H9 (cell line): ENCODE measurements around the gene CAMK2N2. TPM values are rescaled to one million over a fixed set of nuclear protein-coding genes. Genes with fewer than 3 reads are reported as not detected.

Experiments used
- DNase-seq: peaks from one replicate; pipeline ENCODE4 v3.0.0-alpha.2; 2017
- H2AFZ ChIP-seq: one replicate; pipeline ENCODE4 v1.6.1; 2013; ENCODE audit warnings: mild to moderate bottlenecking, low read length, control low read depth, moderate library complexity
- H2AK5ac ChIP-seq: 2 replicates; pipeline ENCODE4 v1.6.1; 2013; ENCODE audit warnings: low read length, control low read depth, mixed read lengths; ENCODE audit not compliant: insufficient read length
- H2BK120ac ChIP-seq: one replicate; pipeline ENCODE4 v1.6.1; 2013; ENCODE audit warnings: low read depth, mild to moderate bottlenecking, low read length, control low read depth, inconsistent platforms; ENCODE audit not compliant: poor library complexity, severe bottlenecking
- H2BK12ac ChIP-seq: 2 replicates; pipeline ENCODE4 v1.6.1; 2013; ENCODE audit warnings: low read length, control low read depth, mixed read lengths, low read depth; ENCODE audit not compliant: insufficient read length
- H2BK15ac ChIP-seq: 2 replicates; pipeline ENCODE4 v1.6.1; 2013; ENCODE audit warnings: low read depth, low read length, control low read depth
- H2BK20ac ChIP-seq: one replicate; pipeline ENCODE4 v1.6.1; 2013; ENCODE audit warnings: low read depth, mild to moderate bottlenecking, low read length, control low read depth, inconsistent platforms; ENCODE audit not compliant: poor library complexity, severe bottlenecking
- H2BK5ac ChIP-seq: 2 replicates; pipeline ENCODE4 v1.6.1; 2013; ENCODE audit warnings: low read length, control low read depth, mixed read lengths; ENCODE audit not compliant: insufficient read length
- H3K14ac ChIP-seq: 2 replicates; pipeline ENCODE4 v1.6.1; 2013; ENCODE audit warnings: low read length, control low read depth; ENCODE audit not compliant: insufficient read depth
- H3K18ac ChIP-seq: 2 replicates; pipeline ENCODE4 v1.6.1; 2013; ENCODE audit warnings: low read depth, mild to moderate bottlenecking, mixed read lengths, low read length, control low read depth; ENCODE audit not compliant: insufficient read length
- H3K23ac ChIP-seq: 2 replicates; pipeline ENCODE4 v1.6.1; 2013; ENCODE audit warnings: low read length, control low read depth, mixed read lengths, low read depth; ENCODE audit not compliant: insufficient read length
- H3K23me2 ChIP-seq: 2 replicates; pipeline ENCODE4 v1.6.1; 2013; ENCODE audit warnings: low read depth, mild to moderate bottlenecking, mixed read lengths, low read length, control low read depth; ENCODE audit not compliant: insufficient read length, poor library complexity, severe bottlenecking
- H3K27ac ChIP-seq: 2 replicates; pipeline ENCODE4 v1.5.1; 2013; ENCODE audit warnings: low read length, control low read depth, mixed read lengths, low read depth; ENCODE audit not compliant: insufficient read length
- H3K27me3 ChIP-seq: 2 replicates; pipeline ENCODE4 v1.6.1; 2013; ENCODE audit warnings: low read length, control low read depth, inconsistent platforms; ENCODE audit not compliant: insufficient read depth
- H3K4ac ChIP-seq: 2 replicates; pipeline ENCODE4 v1.6.1; 2013; ENCODE audit warnings: low read depth, mild to moderate bottlenecking, control low read depth, inconsistent platforms, low read length, moderate library complexity
- H3K4me1 ChIP-seq: 2 replicates; pipeline ENCODE4 v1.6.1; 2013; ENCODE audit warnings: low read length, control low read depth, inconsistent platforms; ENCODE audit not compliant: insufficient read depth
- H3K4me2 ChIP-seq: 2 replicates; pipeline ENCODE4 v1.6.1; 2013; ENCODE audit warnings: low read length, control low read depth, mixed read lengths; ENCODE audit not compliant: insufficient read length, insufficient read depth
- H3K56ac ChIP-seq: 2 replicates; pipeline ENCODE4 v1.6.1; 2013; ENCODE audit warnings: low read depth, mild to moderate bottlenecking, mixed read lengths, low read length, control low read depth; ENCODE audit not compliant: insufficient read length
- H3K79me1 ChIP-seq: 2 replicates; pipeline ENCODE4 v1.6.1; 2013; ENCODE audit warnings: low read depth, mild to moderate bottlenecking, moderate library complexity, low read length, control low read depth, inconsistent platforms; ENCODE audit not compliant: insufficient read depth, poor library complexity, severe bottlenecking
- H3K79me2 ChIP-seq: 2 replicates; pipeline ENCODE4 v1.6.1; 2013; ENCODE audit warnings: low read length, control low read depth, inconsistent platforms; ENCODE audit not compliant: insufficient read depth
- H3K9ac ChIP-seq: 2 replicates; pipeline ENCODE4 v1.6.1; 2013; ENCODE audit warnings: low read length, control low read depth, mixed read lengths; ENCODE audit not compliant: insufficient read length; ENCODE audit errors: extremely low read depth
- H3K9me3 ChIP-seq: one replicate; pipeline ENCODE4 v1.6.1; 2013; ENCODE audit warnings: low read depth, low read length, inconsistent platforms; ENCODE audit not compliant: control insufficient read depth
- H3T11ph ChIP-seq: one replicate; pipeline ENCODE4 v1.6.1; 2013; ENCODE audit warnings: mild to moderate bottlenecking, low read length, control low read depth, inconsistent platforms
- H4K20me1 ChIP-seq: one replicate; pipeline ENCODE4 v1.6.1; 2013; ENCODE audit not compliant: control insufficient read depth, insufficient read length, insufficient read depth
- H4K5ac ChIP-seq: 2 replicates; pipeline ENCODE4 v1.6.1; 2013; ENCODE audit warnings: low read depth, mild to moderate bottlenecking, mixed read lengths, low read length, control low read depth; ENCODE audit not compliant: insufficient read length
- H4K8ac ChIP-seq: replicated peaks from 2 replicates; pipeline ENCODE4 v1.6.1; 2013; ENCODE audit warnings: low read length, control low read depth, mixed read lengths, low read depth; ENCODE audit not compliant: insufficient read length
- H4K91ac ChIP-seq: 2 replicates; pipeline ENCODE4 v1.6.1; 2013; ENCODE audit warnings: low read depth, mild to moderate bottlenecking, moderate library complexity, mixed read lengths, low read length, control low read depth; ENCODE audit not compliant: insufficient read length
- H3K27ac Mint-ChIP-seq, 3 experiments: 2 replicates in 2 of 3; 3 replicates in 1 of 3; pipeline ENCODE4 v1.8.0; 2020 to 2021; ENCODE audit warnings: mixed read lengths in 3 of 3, mild to moderate bottlenecking in 1 of 3, moderate library complexity in 1 of 3
- H3K27me3 Mint-ChIP-seq: 2 replicates; pipeline ENCODE4 v1.8.0; 2021; ENCODE audit warnings: low read depth, mild to moderate bottlenecking, moderate library complexity, mixed read lengths
- H3K36me3 Mint-ChIP-seq, 3 experiments: 2 replicates in 2 of 3; 3 replicates in 1 of 3; pipeline ENCODE4 v1.8.0; 2020 to 2021; ENCODE audit warnings: low read depth in 3 of 3, mixed read lengths in 3 of 3; ENCODE audit not compliant: insufficient read depth in 1 of 3
- H3K4me1 Mint-ChIP-seq, 2 experiments: 2 replicates each; pipeline ENCODE4 v1.8.0; 2020; ENCODE audit warnings: mixed read lengths in 2 of 2
- H3K4me3 Mint-ChIP-seq, 2 experiments: 2 replicates in 1 of 2; 3 replicates in 1 of 2; pipeline ENCODE4 v1.8.0; 2020 to 2021; ENCODE audit warnings: mild to moderate bottlenecking in 2 of 2, mixed read lengths in 2 of 2, moderate library complexity in 1 of 2
- H3K9me3 Mint-ChIP-seq, 2 experiments: 2 replicates in 1 of 2; 3 replicates in 1 of 2; pipeline ENCODE4 v1.8.0; 2020; ENCODE audit warnings: mild to moderate bottlenecking in 2 of 2, mixed read lengths in 2 of 2, moderate library complexity in 1 of 2
- WGBS: extraction: QIAGEN DNeasy Blood & Tissue Kit; methylation state at CpG from one replicate; pipeline ENCODE4 v1.1.7; 2013; ENCODE audit warnings: missing lambda C conversion rate, low lambda C conversion rate, mixed read lengths; ENCODE audit not compliant: insufficient read length; ENCODE audit errors: extremely low coverage; 5-methylcytosine and 5-hydroxymethylcytosine counted together
- total RNA-seq: library from RNA; stranded (reverse); gene quantifications from 2 replicates; pipeline ENCODE4 v1.2.1, GENCODE V29; 2021
- TF ChIP-seq, protein P1 (sequence below): fragments of 200-600 bp; sonication (generic); conservative IDR thresholded peaks from 3 replicates; pipeline ENCODE4 v1.8.0; 2021; ENCODE audit warnings: antibody characterized with exemption, mild to moderate bottlenecking

The CAMK2N2 gene
- total RNA-seq, 1 experiment from 2014 or later: 12.6 TPM

DNA sequence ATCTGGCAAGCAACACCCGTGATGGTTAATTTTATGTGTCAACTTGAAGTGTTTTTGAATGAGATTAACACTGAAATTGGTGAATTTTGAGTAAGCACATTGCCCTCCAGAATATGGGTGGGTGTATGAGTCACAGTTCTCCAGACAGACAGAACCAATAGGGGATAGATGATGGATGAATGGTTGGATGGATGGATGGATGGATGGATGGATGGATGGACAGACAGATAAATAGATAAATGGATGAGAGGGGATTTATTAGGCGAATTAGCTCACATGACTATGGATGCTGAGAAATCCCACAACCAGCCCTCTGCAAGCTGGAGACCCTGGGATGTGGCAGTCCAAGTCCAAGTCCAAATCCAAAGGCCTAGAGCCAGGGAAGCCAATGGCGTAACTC, 37.4 kb downstream of the CAMK2N2 start:
- peaks cover 2% of the 10 kb centered on the region in 2 experiments for H3K4me1 Mint-ChIP-seq
- Histone ChIP-seq H2BK15ac (no peak overlapping the region), H3K4me1 (no peaks in the 10 kb centered on the region), H3K27me3 (peaks cover 10% of the 10 kb centered on the region; the same call in 1 of the 2 replicates), H3K9ac (no peak overlapping the region), H3K14ac (no peak overlapping the region; the same call in 1 of the 2 replicates), H4K20me1 (no peaks in the 10 kb centered on the region), H3K27ac (no peak overlapping the region), H3K4me2 (no peak overlapping the region), H2BK20ac (no peak overlapping the region), H3K4ac (no peak overlapping the region), H3T11ph (no peak overlapping the region), H3K23me2 (no peaks in the 10 kb centered on the region), H2BK120ac (no peak overlapping the region), H3K79me1 (no peaks in the 10 kb centered on the region), H4K5ac (no peak overlapping the region), H3K23ac (no peak overlapping the region), H3K9me3 (no peaks in the 10 kb centered on the region), H2AK5ac (no peak overlapping the region), H2AFZ (no peak overlapping the region), H3K56ac (no peak overlapping the region), H2BK12ac (no peak overlapping the region), H2BK5ac (no peak overlapping the region), H4K91ac (no peak overlapping the region), H3K18ac (no peak overlapping the region), H3K79me2 (no peaks in the 10 kb centered on the region), H4K8ac (no peak overlapping the region)
- H3K36me3 Mint-ChIP-seq: no peaks in the 10 kb centered on the region
- TF ChIP-seq, protein P1, sequence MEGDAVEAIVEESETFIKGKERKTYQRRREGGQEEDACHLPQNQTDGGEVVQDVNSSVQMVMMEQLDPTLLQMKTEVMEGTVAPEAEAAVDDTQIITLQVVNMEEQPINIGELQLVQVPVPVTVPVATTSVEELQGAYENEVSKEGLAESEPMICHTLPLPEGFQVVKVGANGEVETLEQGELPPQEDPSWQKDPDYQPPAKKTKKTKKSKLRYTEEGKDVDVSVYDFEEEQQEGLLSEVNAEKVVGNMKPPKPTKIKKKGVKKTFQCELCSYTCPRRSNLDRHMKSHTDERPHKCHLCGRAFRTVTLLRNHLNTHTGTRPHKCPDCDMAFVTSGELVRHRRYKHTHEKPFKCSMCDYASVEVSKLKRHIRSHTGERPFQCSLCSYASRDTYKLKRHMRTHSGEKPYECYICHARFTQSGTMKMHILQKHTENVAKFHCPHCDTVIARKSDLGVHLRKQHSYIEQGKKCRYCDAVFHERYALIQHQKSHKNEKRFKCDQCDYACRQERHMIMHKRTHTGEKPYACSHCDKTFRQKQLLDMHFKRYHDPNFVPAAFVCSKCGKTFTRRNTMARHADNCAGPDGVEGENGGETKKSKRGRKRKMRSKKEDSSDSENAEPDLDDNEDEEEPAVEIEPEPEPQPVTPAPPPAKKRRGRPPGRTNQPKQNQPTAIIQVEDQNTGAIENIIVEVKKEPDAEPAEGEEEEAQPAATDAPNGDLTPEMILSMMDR: no peak
- WGBS: no CpG with 5 or more reads among the region's 3 CpGs
- H3K9me3 Mint-ChIP-seq: no peaks in the 10 kb centered on the region
- H3K27me3 Mint-ChIP-seq: peaks cover 41% of the 10 kb centered on the region
- H3K4me3 Mint-ChIP-seq: no peak overlapping the region
- no peak overlapping the region for H3K27ac Mint-ChIP-seq
- no peak for DNase-seq
